ENCODE data around the gene CRAMP1.
"Not testable (repeated sequence)": the region's sequence is repeated elsewhere in the genome, so short reads cannot be mapped to it uniquely, and the experiment has no call there.

CRAMP1 gene

GRCh38 chr16:1690810-1691209 is 78.7 kb downstream of the CRAMP1 start:
- DNase-seq, result no peak

DNA sequence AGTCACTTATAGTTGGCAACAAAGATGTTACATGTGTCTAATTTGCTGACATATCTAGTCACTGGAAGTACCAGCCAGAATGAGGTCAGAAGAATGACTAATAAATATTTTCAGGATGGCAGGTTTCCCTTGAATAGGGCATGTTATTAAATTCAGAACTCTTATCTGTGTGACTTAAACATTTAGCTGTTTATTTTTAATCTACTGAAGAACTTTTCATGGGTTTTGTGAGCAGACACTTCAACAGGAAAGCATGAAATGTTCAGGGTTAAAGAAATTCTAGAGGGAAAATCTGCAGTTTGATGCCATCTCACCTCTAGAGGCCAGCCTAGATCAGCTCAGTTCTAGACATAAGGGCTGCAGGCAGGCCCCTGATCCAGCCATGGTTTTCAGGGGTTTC is 79.1 kb downstream of the CRAMP1 start:
- no peak for DNase-seq

DNA sequence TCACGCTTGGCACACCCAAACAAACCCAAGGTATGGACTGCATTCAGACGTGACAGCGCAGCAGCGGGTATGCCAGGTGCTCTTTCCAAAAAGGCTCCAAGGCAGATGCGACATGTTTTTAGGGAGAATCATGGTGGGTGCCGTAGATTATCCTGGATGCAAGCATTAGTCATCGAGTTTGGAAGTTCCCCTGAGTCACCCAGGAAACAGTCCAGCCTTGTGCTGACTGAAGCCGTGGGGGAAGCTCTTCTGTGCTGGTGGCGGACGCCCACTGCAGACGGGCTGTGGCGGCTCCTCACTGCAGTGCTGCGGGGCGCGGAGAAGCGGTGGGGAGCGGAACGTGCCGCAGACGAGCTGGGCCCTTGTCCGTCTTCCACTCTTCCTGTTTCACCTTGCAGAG is 79.8 kb downstream of the CRAMP1 start:
- DNase-seq, result no peak

DNA sequence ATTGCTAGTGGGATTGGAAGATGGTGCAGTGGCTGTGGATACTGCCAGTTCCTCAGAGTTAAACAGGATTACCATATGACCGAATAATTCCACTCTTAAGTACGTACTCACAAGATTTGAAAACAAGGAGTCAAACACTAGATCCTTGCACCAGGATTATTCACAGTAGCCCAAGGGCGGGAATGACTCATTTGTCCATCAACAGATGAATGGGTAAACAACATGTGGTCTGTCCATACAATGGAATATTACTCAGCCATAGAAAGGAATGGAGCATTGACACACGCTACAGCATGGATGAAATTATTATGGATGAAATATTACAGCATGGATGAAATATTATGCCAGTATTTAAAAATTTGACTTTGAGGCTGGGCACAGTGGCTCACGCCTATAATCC is 84.7 kb downstream of the CRAMP1 start:
- DNase-seq, result no peak

- no peak for DNase-seq
These were observed 86.5 kb downstream of the CRAMP1 start for GRCh38 chr16:1698680-1699079.

DNA sequence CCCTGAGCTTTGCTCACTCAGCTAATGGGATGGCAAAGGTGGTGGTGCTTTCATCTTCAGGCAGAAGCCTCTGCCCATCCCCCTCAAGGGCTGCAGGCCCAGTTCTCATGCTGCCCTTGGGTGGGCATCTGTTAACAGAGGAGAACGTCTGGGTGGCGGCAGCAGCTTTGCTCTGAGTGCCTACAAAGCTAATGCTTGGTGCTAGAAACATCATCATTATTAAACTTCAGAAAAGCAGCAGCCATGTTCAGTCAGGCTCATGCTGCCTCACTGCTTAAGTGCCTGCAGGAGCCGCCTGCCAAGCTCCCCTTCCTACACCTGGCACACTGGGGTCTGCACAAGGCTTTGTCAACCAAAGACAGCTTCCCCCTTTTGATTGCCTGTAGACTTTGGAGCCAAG is 88.1 kb downstream of the CRAMP1 start:
- DNase-seq, result no peak

DNA sequence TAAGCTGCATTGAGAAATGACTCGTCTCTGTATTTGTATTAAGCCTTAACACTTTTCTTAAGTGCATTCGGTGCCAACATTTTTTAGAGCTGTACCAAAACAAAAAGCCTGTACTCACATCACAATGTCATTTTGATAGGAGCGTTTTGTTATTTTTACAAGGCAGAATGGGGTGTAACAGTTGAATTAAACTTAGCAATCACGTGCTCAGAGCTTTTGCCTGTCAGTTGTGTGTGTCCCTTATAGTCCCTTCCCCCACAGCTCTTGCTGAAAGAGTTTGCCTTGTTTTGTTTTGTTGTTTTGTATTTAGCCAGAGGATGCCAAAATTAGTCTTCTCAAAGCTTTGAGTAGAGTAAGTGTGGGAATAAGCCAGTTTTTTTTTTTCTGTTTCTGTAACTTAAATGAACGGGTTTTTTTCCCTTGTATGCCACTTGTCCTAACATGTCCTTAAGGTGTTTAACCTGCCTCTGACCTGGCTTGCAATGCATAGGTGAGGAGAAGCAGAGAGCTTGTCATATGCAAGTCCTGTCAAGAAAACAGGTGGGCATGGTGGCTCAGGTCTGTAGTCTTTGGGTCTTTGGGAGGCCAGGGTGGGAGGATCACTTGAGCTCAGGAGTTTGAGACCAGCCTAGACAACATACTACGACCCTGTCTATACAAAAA is 89.2 kb downstream of the CRAMP1 start:
- DNase-seq, result no peak

GRCh38 chr16:1705324-1705687 is 93.1 kb downstream of the CRAMP1 start:
- not testable (repeated sequence) for DNase-seq

- peak; percentile 50 for DNase-seq
These were observed 93.7 kb downstream of the CRAMP1 start, which contains the start of gene MAPK8IP3 for GRCh38 chr16:1705688-1706385. TSS of gene MAPK8IP3 (plus strand) at chr16:1706195. CDS start at chr16:1706340, 145 bp downstream.

DNA sequence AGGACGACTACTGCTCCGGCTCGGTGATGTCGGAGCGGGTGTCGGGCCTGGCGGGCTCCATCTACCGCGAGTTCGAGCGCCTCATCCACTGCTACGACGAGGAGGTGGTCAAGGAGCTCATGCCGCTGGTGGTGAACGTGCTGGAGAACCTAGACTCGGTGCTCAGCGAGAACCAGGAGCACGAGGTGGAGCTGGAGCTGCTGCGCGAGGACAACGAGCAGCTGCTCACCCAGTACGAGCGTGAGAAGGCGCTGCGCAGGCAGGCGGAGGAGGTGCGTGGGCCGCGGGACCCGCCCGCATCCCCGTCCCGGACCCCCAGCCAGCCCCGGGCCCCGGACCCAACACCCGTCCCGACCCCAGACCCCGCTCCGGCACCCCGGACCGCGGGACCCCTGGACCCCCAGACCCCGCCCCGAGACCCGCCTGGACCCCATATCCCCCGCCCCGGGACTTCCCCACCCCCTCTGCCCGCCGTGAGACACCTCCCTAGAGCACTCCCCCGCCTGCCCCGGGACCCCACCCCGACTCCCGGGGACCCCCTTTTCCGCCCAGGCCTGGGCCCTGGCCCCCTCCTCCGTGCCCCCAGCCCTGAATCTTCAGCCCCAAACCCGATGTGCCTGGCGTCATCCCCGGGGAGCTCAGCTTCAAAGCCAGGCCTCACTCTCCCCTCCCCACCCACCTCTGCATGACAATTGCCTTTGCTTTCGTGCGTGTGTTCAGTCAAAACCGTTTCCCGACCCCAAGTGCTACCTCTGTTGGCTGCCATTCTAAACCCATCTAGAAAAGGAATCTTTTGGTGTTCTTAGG is 94.4 kb downstream of the CRAMP1 start:
- DNase-seq, result no peak

- no peak for DNase-seq
These were observed 95.1 kb downstream of the CRAMP1 start for GRCh38 chr16:1707193-1707790.

GRCh38 chr16:1708083-1708767 is 96.1 kb downstream of the CRAMP1 start:
- DNase-seq, result no peak

GRCh38 chr16:1708768-1709180 is 96.6 kb downstream of the CRAMP1 start:
- DNase-seq, result no peak

- DNase-seq, result no peak
These were observed 97.2 kb downstream of the CRAMP1 start for GRCh38 chr16:1709356-1709755.

DNA sequence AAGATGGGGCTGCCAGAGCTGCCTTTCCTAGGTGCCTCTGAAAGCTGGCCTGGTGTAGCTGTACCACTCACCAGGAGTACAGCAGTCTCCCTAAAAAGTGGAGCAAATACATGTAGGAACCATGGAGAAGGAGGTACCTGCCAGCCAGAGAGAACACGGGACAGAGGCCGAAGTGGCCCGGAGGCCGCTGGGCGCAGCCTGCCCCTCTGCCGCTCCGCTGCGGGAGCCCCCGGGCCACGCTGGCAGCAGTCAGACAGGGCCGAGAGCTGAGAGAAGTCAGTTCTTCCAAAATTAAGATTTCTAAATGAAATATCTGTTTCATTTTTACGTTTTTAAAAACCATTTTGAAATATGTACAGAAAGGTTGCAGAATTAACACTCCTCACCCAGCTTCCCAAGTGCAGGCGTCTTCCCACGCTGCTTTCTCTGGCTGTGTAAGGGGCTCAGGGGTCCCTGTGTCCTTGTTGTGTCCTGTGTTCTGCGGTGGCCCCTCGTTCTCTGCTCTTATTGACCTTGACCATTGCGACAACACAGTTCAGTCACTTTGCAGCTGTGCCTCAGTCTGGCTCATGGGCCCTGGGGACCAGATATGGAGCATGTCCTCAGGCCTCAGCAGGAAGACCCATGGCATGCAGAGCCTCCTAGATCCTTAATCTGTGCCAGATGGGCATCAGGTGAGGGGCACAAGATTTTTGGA is 98.8 kb downstream of the CRAMP1 start:
- no peak for DNase-seq

DNA sequence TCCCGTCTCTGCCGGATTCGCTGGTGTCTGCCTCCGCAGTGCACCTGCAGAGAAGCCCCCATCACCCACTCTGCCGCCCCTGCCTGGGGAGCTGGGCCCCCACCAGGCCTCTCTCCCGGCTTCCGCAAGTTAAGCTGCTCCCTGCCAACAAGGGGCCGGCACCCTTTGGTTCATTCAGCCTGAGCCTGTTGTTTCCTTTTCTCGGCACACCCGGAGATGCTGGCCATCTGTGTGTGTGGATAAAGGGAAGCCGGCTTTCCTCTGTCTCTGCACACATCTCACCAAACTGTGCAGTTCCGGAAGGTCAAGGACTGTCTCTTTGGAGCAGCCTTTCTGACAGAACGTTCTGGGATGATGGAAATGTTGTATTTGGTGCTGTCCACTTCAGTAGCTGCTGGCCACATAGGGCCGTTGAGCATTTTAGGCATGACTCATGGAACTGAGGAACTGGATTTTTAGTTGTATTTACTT is 100.7 kb downstream of the CRAMP1 start:
- no peak for DNase-seq

DNA sequence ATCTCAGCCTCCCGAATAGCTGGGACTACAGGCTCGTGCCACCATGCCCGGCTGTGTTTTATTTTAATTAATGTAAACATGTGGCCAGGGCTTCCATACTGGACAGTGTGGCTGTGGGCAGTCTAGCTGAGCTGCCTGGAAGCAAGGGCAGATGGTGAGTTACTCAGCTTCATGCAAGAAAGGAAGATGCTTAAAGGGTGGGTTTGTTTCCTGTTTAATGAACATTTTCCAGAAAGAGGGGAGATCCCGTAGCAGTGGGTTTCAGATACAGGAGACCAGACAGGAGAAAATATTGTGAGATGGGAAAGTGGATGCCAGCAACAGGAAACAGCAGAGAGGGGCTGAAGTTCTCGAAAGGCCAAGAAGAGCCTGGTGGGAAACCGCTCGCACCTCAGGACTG is 101.2 kb downstream of the CRAMP1 start:
- no peak for DNase-seq

DNA sequence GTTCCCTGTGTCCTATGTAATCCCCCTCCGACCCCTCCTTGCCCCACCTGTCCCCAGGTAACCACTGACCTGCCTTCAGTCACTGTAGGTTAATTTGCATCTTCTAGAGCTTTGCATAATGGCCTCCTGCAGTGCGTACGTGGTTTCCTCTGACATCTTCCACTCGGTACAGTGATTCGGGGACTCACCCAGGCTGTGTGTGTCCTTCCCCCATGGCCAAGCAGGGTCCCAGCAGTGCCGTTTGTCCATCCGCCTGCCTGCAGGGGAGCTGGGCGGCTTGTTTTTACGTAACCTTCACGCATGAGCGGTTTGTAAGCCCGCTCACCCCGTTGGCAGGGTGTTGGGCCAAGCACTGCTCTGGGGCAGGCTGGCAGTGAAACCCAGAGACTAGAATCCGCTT is 101.8 kb downstream of the CRAMP1 start:
- DNase-seq, result peak; percentile 36

DNA sequence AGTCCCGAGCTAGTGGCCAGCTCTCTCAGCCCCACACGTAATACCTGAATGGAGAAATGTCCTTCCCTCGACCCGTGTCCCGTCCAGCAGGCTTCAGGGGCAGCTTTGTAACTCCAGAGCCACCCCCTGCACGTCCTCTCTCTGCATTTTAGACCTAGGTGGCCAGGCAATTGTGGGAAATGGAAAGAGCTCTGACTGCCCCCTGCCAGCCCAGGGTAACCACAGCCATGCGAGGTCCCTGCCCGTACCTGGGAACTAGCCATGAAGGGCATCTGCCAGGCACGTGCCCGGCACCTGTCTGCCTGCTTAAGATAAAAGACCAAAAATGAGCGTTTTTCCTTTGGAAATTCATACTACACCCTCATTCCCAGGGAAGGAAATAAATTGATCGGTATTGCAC is 103.1 kb downstream of the CRAMP1 start:
- no peak for DNase-seq

GRCh38 chr16:1718236-1718635 is 106.1 kb downstream of the CRAMP1 start:
- DNase-seq, result not testable (repeated sequence)

DNA sequence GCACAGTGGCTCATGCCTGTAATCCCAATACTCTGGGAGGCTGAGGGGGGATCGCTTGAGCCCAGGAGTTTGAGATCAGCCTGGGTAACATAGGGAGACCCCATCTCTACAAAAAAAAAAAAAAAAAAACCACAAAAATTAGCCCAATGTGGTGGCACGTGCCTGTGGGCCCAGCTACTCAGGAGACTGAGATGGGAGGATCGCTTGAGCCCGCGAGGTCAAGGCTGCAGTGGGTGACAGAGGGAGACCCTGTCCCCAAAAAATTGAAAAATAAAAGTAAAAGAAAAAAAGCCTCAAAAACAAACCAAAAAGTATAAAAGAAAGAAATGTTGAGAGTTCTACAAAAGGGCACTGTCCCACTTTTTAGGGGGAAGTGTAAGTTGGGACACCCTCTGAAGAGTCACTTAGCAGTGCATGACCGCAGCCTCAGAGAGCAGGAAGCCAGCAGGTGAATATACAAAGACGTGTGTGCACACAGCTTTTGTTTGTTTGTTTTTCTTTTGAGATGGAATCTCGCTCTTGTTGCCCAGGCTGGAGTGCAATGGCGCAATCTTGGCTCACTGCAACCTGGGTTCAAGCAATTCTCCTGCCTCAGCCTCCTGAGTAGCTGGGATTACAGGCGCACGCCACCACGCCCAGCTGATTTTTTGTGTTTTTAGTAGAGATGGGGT is 107.5 kb downstream of the CRAMP1 start:
- DNase-seq, result not testable (repeated sequence)

All from NCI-H526 treated with DMSO at 0.1 percent for 48 hours (cell line).